HG03103 (cell line): ENCODE measurements around the gene TCL1A.

Experiments
- ATAC-seq: cut with Tn5 transposase; IDR thresholded peaks from one replicate; pipeline ENCODE4 v1.9.1; 2021; ENCODE audit warnings: low read depth; ENCODE audit not compliant: unreplicated experiment

Gene TCL1A

DNA sequence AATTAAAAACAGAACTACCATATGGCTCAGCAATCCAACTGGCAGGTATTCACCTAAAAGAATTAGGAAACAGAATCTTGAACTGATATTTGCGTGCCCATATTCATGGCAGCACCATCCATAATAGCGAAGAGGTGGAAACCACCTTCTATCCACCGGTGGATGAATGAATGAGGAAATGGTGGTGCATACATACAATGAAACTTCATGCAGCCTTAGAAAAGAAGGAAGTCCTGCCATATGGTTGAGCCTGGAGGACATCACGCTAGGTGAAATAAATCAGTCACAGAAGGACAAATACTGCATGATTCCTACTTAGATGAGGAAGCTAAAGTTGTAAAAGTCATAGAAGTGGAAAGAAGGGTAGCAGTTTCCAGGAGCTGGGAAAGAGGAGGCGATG is 6.6 kb downstream of the TCL1A start:
- ATAC-seq: no peak

- ATAC-seq: no peak
These were observed 8.4 kb downstream of the TCL1A start for GRCh38 chr14:95705518-95705917.

DNA sequence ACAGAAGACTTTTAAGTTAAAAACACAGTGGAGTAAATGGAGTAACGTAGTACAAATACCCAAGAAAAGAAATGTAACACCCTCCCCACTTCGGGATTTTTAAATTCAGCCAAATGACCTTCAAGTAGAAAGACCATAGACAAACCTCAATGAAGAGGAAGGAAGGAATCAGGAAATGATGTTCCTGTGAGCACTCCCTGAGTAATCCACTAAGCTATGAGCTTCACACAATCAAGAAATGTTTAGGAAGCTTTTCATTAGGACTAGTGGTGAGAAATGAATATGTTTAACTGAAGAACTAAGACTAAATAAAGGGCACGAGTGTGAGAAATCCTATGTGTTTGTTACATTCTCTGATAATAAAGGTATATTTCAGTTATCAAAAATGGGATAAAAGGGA is 10.1 kb downstream of the TCL1A start:
- ATAC-seq: no peak

GRCh38 chr14:95703341-95703740 is 10.6 kb downstream of the TCL1A start:
- no peak for ATAC-seq

DNA sequence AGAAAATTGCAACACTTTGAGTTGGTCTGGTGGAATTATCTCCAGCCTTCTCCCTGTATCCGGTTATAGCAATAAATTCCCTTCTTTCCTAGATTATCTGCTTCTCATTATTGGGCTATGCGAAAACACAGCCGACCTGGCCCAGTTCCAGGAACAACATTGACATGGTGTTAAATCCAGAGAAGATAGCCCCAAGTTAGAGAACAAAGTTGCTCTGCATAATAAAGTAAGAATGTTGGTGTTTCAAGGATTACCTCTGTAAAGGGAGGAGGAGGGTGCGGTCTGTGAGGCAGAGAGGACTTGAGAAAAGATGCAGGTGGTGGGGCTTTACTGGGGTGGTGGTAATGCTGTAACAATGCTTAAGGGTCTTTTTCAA is 12.1 kb downstream of the TCL1A start:
- ATAC-seq: no peak

- ATAC-seq: no peak
These were observed 13.5 kb downstream of the TCL1A start for GRCh38 chr14:95700221-95700976.

DNA sequence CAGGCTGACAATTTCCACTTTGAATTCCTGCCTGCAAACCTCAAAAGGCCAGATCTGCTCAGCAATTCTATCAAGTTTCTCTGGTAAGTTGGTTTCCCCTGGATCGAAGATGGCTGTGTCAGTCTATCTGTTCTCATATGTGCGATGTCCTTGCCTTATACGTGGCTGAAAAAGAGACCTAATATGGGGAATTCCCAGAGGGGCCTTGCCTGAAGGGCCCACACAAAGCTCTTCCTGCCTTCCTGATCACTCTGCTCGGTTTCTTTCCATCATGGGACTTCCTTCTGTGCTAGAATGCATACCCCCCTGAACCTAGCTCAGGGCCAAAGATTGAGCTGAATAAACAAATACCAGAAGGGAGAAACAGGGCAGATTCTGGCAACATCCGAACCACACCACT is 14.5 kb downstream of the TCL1A start:
- no peak for ATAC-seq

DNA sequence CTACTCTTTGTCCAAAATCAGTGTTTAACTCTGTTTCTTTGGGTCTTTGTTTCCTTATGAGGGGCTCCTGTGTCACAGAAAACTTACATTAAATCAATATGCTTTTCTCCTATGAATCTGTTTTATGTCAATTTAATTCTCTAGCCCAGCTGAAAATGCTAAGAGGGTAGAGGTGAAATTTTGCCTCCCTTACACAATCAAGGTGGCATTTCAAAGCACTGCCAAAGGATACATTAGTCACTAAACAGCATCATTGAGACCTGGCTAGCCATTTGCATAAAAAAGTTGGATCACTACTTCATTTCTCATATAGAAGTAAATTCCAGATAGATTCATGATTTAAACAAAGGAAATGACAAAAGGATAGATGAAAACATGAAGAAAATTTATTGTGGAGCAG is 15.6 kb downstream of the TCL1A start:
- ATAC-seq: no peak

DNA sequence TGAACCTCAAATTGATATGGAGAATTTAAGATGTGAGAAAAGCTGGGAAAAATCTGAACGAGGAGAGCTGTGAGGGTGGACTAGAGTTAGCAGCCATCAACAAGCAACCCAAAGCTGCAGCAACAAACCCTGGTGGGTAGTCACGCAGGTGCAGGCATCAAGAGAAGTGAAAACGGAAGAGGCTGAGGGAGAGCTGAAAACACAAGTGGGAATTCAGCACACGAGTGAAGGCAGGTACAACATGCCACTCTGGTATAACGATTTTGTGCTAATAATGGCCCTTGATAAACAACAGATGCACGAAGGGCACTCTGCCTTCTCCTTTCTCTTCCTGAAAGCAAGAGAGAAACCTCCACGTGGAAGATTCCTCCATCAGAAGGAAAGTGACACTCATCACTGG is 16.2 kb downstream of the TCL1A start:
- peak; percentile 57 for ATAC-seq

DNA sequence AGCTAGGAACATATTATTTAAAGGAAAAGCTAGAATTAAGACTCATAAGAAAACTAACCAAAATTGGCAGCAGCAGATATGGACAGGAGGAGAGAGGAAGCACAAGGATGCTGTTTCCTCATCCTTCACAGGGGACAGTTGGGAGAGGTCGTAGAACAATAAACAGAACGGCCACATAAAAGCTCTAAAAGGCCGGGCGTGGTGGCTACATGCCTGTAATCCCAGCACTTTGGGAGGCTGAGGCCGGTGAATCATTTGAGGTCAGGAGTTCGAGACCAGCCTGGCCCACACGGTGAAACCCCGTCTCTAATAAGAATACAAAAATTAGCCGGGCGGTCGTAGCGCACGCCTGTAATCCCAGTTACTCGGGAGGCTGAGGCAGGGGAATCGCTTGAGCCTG is 17.2 kb downstream of the TCL1A start:
- ATAC-seq: no peak

DNA sequence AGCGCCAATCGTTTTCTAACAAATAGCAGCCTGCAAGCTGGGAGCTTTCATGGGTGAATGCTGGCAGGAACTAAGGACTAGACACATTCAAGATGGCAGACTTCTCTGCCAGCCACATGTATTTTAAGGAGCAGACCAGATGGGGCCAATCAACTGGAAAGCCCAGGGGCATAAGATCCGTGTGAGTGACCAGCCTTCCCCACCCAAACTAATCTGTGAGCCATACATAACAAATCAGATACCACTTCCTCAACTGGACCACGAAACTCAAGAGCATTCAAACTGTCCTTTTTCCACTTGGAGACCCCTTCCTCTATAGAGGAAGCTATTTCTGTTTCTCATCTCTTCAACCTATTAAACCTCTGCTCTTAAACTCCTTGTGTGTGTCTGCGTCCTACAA is 18.0 kb downstream of the TCL1A start:
- ATAC-seq: no peak

- no peak for ATAC-seq
These were observed 18.9 kb downstream of the TCL1A start for GRCh38 chr14:95695051-95695450.

DNA sequence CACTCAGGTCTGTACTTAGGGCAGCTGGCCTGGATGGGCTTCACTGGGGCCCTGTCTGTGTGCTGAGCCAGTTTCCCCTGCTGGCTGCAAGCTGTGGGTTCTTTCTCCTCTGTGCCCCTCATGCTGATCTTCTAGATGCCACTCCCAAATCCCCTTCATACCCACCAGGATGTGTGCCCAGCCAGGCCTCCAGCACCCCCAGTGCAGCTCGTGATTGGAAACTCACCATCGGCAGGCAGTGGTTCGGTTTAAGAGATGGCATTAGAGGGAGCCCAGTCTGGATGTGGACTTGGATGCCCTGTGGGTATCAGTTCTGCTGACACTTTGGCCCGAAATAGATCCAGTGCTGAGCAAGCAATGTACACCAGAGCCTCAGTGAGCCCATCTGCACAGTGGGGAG is 21.8 kb downstream of the TCL1A start:
- no peak for ATAC-seq

DNA sequence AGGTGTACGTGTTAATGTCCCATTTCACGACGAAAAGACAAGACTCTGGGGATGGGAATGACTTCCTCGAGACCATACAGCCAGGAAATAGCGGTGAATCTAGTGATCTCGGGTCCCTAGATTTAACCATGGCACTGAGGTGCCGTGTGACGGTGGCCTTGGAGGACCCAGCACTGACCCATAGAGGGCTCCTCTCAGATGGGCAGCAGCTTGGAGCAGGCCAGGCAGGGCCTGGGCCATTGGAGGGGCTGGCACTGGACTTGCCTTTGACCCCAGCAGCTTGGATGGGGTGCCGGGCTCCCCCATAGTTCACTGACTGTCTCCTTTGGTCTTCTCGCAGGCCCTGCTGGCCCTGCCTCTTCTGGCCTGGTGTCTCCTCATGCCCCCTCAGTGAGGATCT is 22.3 kb downstream of the TCL1A start:
- no peak for ATAC-seq

DNA sequence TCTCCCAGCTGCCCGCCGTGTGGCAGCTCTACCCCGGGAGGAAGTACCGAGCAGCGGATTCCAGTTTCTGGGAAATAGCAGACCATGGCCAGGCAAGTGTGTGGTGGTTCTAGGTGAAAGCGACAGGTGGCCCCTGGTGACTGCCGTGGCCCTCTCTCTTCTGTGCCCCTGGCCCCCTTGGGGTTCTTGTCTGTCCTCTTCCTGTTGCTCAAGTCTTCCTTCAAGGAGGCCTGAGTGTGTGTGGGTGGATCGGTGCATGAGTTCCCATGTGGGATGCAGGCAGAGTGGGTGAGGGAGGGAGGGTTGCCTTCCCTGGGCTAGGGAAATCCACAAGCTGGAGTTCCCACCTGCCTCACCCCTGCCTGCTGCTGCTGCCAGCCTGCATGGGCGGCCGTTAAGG is 23.1 kb downstream of the TCL1A start:
- ATAC-seq: no peak

DNA sequence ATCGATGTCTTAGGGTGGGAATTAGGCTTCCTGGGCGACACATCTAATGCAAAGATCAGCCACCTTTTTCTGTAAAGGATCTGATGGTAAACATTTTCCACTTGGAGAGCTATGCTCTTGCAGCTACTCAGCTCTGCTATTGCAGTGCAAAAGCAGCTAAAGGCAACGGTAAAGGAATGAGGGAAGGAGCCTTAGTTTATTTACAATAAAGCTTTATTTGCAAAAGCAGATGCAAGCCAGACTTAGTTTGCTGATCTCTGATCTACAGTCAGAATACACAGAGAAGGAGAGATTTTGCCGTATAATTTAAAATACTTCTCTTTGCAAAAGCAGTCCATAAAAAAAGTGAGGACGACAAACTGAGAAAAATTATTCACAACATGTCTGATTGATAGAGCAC is 24.5 kb downstream of the TCL1A start:
- ATAC-seq: no peak

GRCh38 chr14:95686935-95687334 is 27.0 kb downstream of the TCL1A start:
- ATAC-seq: no peak

- ATAC-seq: no peak
These were observed 27.7 kb downstream of the TCL1A start, which contains the start of gene TCL1B for GRCh38 chr14:95685978-95686922. Gene TCL1B, plus strand, starts transcription at chr14:95686426. Its CDS starts 42 bp downstream, at chr14:95686468.

GRCh38 chr14:95683793-95684192 is 30.1 kb downstream of the TCL1A start:
- no peak for ATAC-seq

DNA sequence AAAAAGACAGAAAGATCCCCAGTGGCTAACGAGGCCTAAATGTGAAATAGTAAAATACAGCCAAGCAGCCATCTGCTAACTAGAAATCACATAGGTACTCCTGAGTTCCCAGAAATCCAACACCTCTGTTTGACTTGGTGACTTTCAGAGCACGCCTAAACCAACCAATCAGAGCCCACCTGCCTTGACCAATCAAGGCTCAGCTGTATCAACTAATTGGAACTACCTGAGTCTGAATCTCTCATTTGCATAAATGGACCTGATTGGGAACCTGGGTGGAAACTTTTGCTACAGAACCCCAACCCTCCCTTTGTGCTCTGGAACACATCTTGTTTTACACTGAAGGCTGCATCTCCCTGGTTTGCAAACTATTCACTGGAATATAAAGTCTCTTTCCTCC is 32.8 kb downstream of the TCL1A start:
- no peak for ATAC-seq

DNA sequence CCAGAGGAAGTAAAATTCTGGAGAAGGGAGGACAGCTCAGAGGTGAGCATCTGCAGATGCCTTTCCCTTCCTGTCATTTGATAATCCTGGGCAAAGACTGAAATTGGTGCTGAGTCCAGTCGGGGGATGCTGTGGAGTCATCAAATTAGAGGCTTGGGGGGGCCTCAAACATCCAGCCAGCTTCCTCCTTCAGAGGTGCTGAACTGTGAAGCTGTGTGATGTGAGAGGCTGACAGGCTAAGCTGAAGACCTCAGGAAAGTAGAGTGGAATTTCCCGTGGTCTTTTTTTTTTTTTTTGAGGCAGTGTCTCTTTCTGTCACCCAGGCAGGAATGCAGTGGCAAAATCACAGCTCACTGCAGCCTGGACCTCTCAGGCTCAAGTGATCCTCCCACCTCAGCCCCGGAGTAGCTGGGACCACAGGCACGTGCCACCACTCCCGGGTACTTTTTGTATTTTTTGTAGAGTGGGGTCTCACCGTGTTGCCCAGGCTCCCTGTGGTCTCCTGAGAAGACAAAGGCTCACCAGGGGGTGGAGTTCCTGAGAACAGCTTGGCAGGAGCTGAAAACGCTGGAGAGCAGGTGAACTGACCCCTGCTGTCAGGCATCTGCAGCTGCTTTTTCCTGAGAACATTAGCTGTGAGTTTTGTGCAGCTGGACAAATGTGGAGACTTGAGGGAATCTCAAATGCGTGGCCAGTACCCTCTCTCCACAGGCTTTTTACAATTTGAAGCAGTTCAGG is 33.8 kb downstream of the TCL1A start:
- no peak for ATAC-seq
